Activated CD4-positive, alpha-beta T cell treated with anti-CD3 and anti-CD28 coated beads for 24 hours (primary cell): ENCODE results near the gene EVI5L.

ENCODE experiments used
- DNase-seq, 2 donors: peaks; one replicate each; pipeline ENCODE4 v3.0.0-alpha.2; 2020; ENCODE audit warnings: low read depth in 2 of 2

The EVI5L gene

GRCh38 chr19:7897292-7897691 is 67.3 kb downstream of the EVI5L start:
- no peak for DNase-seq

GRCh38 chr19:7898967-7899366 is 68.9 kb downstream of the EVI5L start:
- no peak for DNase-seq

GRCh38 chr19:7899751-7900378 is 69.8 kb downstream of the EVI5L start:
- no peak for DNase-seq

- DNase-seq = no peak
These were observed 70.4 kb downstream of the EVI5L start for GRCh38 chr19:7900401-7900870.

GRCh38 chr19:7900931-7901330 is 70.9 kb downstream of the EVI5L start:
- no peak for DNase-seq

- DNase-seq = no peak
These were observed 71.3 kb downstream of the EVI5L start for GRCh38 chr19:7901337-7901736.

GRCh38 chr19:7902796-7903243 is 72.8 kb downstream of the EVI5L start:
- no peak for DNase-seq

- DNase-seq = peak; percentile 100
These were observed 73.4 kb downstream of the EVI5L start, which contains the start of gene MAP2K7 for GRCh38 chr19:7903244-7904073. TSS of gene MAP2K7 (plus strand) at chr19:7903877. CDS start at chr19:7903945, 68 bp downstream.

GRCh38 chr19:7904074-7905020 is 74.3 kb downstream of the EVI5L start:
- peak in 1 of 2 donors; percentile 38 for DNase-seq

- DNase-seq = no peak
These were observed 75.2 kb downstream of the EVI5L start for GRCh38 chr19:7905268-7905667.

- DNase-seq = no peak
These were observed 75.8 kb downstream of the EVI5L start for GRCh38 chr19:7905859-7906258.

- no peak for DNase-seq
These were observed 77.1 kb downstream of the EVI5L start for GRCh38 chr19:7907122-7907521.

GRCh38 chr19:7907544-7907943 is 77.5 kb downstream of the EVI5L start:
- DNase-seq = no peak

- DNase-seq = no peak
These were observed 78.2 kb downstream of the EVI5L start for GRCh38 chr19:7908078-7908699.

- DNase-seq = no peak
These were observed 78.9 kb downstream of the EVI5L start for GRCh38 chr19:7908742-7909461.

- no peak for DNase-seq
These were observed 79.6 kb downstream of the EVI5L start for GRCh38 chr19:7909471-7910067.

GRCh38 chr19:7910321-7911161 is 80.5 kb downstream of the EVI5L start:
- no peak for DNase-seq

- DNase-seq = no peak
These were observed 81.6 kb downstream of the EVI5L start for GRCh38 chr19:7911508-7912143.

GRCh38 chr19:7912144-7912696 is 82.2 kb downstream of the EVI5L start:
- no peak for DNase-seq
